Measurements from ENCODE around the gene BCLAF1. TPM values are rescaled to one million over a fixed set of nuclear protein-coding genes. Genes with fewer than 3 reads are reported as not detected.

BCLAF1 gene
- total and polyA plus RNA-seq, 2 experiments from 2014 or later, result 133 to 151 TPM

DNA sequence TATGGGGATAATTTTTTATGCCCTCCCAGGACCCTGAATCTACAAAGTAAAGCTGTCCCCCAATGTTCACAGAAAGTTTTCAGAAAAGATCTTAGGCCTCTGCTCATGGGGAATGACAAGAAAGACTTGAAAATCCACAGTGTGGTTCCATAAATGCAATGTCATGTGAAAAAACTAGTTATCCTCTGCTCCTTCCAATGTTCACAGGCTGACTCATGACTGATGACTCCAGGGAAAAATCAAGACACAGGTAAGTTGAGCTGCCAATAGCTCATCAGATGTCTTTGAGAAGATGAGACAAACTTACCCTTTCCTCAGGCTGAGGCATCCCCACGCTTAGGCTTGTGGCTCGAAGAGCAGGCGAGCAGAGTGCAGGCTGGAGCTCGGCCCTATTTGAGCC, 14.8 kb upstream of the BCLAF1 start:
- H3K4me3 Mint-ChIP-seq, result no peak overlapping the region
- ATAC-seq (no peak), DNase-seq (ENCODE audit: low spot score) (no peak)
- no peaks in the 10 kb centered on the region for H3K36me3 Mint-ChIP-seq (ENCODE audit: low read depth)
- no peaks in the 10 kb centered on the region for H3K79me2 ChIP-seq (replicated peaks; ENCODE audit: insufficient read depth)
- no peak overlapping the region for H3K4me2 ChIP-seq
- H3F3A ChIP-seq (replicated peaks; ENCODE audit: low read depth), result no peaks in the 10 kb centered on the region
- H3K36me3 ChIP-seq (ENCODE audit: insufficient read depth), result no peaks in the 10 kb centered on the region
- H3K27me3 ChIP-seq (ENCODE audit: insufficient read depth), result no peaks in the 10 kb centered on the region
- 0 out of 2 replicates have a peak, but pooled peaks cover 5% of the 10 kb centered on the region for H3K9me2 ChIP-seq (ENCODE audit: insufficient read depth)
- H4K20me1 ChIP-seq (replicated peaks; ENCODE audit: insufficient read depth), result no peaks in the 10 kb centered on the region
- TF ChIP-seq, protein P1, sequence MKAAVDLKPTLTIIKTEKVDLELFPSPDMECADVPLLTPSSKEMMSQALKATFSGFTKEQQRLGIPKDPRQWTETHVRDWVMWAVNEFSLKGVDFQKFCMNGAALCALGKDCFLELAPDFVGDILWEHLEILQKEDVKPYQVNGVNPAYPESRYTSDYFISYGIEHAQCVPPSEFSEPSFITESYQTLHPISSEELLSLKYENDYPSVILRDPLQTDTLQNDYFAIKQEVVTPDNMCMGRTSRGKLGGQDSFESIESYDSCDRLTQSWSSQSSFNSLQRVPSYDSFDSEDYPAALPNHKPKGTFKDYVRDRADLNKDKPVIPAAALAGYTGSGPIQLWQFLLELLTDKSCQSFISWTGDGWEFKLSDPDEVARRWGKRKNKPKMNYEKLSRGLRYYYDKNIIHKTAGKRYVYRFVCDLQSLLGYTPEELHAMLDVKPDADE (IDR thresholded peaks at IDR 0.05), result no peak
- TF ChIP-seq, protein P2, sequence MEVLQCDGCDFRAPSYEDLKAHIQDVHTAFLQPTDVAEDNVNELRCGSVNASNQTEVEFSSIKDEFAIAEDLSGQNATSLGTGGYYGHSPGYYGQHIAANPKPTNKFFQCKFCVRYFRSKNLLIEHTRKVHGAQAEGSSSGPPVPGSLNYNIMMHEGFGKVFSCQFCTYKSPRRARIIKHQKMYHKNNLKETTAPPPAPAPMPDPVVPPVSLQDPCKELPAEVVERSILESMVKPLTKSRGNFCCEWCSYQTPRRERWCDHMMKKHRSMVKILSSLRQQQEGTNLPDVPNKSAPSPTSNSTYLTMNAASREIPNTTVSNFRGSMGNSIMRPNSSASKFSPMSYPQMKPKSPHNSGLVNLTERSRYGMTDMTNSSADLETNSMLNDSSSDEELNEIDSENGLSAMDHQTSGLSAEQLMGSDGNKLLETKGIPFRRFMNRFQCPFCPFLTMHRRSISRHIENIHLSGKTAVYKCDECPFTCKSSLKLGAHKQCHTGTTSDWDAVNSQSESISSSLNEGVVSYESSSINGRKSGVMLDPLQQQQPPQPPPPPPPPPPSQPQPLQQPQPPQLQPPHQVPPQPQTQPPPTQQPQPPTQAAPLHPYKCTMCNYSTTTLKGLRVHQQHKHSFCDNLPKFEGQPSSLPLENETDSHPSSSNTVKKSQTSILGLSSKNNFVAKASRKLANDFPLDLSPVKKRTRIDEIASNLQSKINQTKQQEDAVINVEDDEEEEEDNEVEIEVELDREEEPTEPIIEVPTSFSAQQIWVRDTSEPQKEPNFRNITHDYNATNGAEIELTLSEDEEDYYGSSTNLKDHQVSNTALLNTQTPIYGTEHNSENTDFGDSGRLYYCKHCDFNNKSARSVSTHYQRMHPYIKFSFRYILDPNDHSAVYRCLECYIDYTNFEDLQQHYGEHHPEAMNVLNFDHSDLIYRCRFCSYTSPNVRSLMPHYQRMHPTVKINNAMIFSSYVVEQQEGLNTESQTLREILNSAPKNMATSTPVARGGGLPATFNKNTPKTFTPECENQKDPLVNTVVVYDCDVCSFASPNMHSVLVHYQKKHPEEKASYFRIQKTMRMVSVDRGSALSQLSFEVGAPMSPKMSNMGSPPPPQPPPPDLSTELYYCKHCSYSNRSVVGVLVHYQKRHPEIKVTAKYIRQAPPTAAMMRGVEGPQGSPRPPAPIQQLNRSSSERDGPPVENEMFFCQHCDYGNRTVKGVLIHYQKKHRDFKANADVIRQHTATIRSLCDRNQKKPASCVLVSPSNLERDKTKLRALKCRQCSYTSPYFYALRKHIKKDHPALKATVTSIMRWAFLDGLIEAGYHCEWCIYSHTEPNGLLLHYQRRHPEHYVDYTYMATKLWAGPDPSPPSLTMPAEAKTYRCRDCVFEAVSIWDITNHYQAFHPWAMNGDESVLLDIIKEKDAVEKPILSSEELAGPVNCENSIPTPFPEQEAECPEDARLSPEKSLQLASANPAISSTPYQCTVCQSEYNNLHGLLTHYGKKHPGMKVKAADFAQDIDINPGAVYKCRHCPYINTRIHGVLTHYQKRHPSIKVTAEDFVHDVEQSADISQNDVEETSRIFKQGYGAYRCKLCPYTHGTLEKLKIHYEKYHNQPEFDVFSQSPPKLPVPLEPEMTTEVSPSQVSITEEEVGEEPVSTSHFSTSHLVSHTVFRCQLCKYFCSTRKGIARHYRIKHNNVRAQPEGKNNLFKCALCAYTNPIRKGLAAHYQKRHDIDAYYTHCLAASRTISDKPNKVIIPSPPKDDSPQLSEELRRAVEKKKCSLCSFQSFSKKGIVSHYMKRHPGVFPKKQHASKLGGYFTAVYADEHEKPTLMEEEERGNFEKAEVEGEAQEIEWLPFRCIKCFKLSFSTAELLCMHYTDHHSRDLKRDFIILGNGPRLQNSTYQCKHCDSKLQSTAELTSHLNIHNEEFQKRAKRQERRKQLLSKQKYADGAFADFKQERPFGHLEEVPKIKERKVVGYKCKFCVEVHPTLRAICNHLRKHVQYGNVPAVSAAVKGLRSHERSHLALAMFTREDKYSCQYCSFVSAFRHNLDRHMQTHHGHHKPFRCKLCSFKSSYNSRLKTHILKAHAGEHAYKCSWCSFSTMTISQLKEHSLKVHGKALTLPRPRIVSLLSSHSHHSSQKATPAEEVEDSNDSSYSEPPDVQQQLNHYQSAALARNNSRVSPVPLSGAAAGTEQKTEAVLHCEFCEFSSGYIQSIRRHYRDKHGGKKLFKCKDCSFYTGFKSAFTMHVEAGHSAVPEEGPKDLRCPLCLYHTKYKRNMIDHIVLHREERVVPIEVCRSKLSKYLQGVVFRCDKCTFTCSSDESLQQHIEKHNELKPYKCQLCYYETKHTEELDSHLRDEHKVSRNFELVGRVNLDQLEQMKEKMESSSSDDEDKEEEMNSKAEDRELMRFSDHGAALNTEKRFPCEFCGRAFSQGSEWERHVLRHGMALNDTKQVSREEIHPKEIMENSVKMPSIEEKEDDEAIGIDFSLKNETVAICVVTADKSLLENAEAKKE (CRISPR knock-in tag; IDR thresholded peaks at IDR 0.05), result no peak
- TF ChIP-seq, protein P3, sequence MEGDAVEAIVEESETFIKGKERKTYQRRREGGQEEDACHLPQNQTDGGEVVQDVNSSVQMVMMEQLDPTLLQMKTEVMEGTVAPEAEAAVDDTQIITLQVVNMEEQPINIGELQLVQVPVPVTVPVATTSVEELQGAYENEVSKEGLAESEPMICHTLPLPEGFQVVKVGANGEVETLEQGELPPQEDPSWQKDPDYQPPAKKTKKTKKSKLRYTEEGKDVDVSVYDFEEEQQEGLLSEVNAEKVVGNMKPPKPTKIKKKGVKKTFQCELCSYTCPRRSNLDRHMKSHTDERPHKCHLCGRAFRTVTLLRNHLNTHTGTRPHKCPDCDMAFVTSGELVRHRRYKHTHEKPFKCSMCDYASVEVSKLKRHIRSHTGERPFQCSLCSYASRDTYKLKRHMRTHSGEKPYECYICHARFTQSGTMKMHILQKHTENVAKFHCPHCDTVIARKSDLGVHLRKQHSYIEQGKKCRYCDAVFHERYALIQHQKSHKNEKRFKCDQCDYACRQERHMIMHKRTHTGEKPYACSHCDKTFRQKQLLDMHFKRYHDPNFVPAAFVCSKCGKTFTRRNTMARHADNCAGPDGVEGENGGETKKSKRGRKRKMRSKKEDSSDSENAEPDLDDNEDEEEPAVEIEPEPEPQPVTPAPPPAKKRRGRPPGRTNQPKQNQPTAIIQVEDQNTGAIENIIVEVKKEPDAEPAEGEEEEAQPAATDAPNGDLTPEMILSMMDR (conservative IDR thresholded peaks at IDR 0.05; ENCODE audit: low read depth in 2 of 2), result no peak
- no peak for TF ChIP-seq CREB1 (CRISPR knock-in tag; IDR thresholded peaks at IDR 0.05; ENCODE audit: low read depth)
- TF ChIP-seq EZH2phosphoT487 (IDR thresholded peaks at IDR 0.05; ENCODE audit: unreplicated experiment), result no peak
- no peak for TF ChIP-seq POLR2AphosphoS5 (IDR thresholded peaks at IDR 0.05; ENCODE audit: low read depth)
- H3K4me1 Mint-ChIP-seq, result no peaks in the 10 kb centered on the region
- H3K27ac ChIP-seq (ENCODE audit: low read depth), result no peak overlapping the region
- H3K27ac Mint-ChIP-seq, result no peak overlapping the region
- H3K4me3 ChIP-seq, result no peak overlapping the region
- H3K27me3 Mint-ChIP-seq (ENCODE audit: insufficient read depth, low read depth, poor library complexity), result peaks cover 5% of the 10 kb centered on the region
- H3K9me3 Mint-ChIP-seq, result no peaks in the 10 kb centered on the region; the same call in 2 of the 3 replicates
- no peak overlapping the region for H2AFZ ChIP-seq
- H3K4me1 ChIP-seq (ENCODE audit: insufficient read depth), result no peaks in the 10 kb centered on the region

Measured in GM23338 (cell line).